ENCODE measurements around the gene ING1. TPM values are rescaled to one million over a fixed set of nuclear protein-coding genes. Genes with fewer than 3 reads are reported as not detected.

ING1 gene
- total RNA-seq, 1 donor from 2014 or later = 9.7 TPM

DNA sequence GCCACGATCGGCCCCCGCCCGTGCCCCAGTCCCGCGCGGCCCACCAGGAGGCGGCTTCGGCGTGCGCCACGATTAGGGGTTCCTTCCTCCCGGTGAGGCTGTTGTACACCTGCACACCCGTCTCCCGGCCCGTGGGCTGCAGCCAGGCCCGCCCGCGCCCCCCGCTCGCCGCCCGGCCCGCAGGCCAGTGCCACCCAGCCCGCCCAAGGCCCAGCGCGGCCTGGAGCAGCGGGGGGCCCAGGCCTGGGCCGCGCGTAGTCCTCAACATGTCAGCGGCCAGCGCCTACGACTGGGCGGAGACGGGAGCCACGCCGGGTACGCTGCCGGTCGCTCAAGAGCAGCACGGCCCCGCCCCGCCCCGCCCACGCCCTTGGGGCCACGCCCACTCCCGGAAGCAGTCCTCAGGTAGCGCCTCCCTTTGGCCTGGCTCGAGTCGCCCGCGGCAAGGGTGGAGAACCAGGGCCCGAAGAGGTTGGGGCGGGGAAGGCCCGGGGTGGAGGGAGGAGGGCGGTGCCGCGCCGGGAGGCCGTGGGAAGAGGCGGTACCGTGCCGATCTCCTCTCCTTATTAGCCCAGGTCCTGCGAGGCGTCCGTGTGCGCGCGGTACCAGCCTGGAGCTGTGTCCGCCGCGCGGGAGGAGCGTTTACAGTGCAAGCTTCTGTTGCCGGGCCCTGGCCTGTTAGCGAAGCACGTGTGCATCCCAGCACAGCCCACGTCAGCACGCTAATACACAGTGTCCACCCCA is 7.5 kb upstream of the ING1 start, which contains the start of gene CARS2:
Gene CARS2, minus strand, starts transcription at position 291 of the 744 bp plus-strand sequence. Its CDS starts 23 bp downstream, at position 268.
- H3K27me3 ChIP-seq (ENCODE audit: low read depth) = no peaks in the 10 kb centered on the region
- intact Hi-C loops (cut with DNase I) = no loop called here
- peak; percentile 9 for TF ChIP-seq CTCF (IDR thresholded peaks at IDR 0.05)
- DNase-seq = peak; percentile 98
- peaks cover 26% of the 10 kb centered on the region for H3K36me3 ChIP-seq
- peak within 1 kb of the TSS; percentile 81 for H3K4me3 ChIP-seq
- peak within 1 kb of the TSS; percentile 89 for H3K27ac ChIP-seq
- peak; percentile 99 for ATAC-seq
- H3K4me1 ChIP-seq = peaks cover 41% of the 10 kb centered on the region
- H3K9me3 ChIP-seq = no peaks in the 10 kb centered on the region

GRCh38 chr13:110706570-110707372 is 6.7 kb upstream of the ING1 start:
- H3K9me3 ChIP-seq = no peaks in the 10 kb centered on the region
- no peaks in the 10 kb centered on the region for H3K27me3 ChIP-seq (ENCODE audit: low read depth)
- ATAC-seq (no peak), DNase-seq (no peak)
- peaks cover 49% of the 10 kb centered on the region for H3K4me1 ChIP-seq
- H3K4me3 ChIP-seq = peak overlapping the region; percentile 81
- H3K27ac ChIP-seq = peak overlapping the region; percentile 89
- H3K36me3 ChIP-seq = peaks cover 20% of the 10 kb centered on the region
- intact Hi-C loops (cut with DNase I) = no loop called here
- no peak for TF ChIP-seq CTCF (IDR thresholded peaks at IDR 0.05)

DNA sequence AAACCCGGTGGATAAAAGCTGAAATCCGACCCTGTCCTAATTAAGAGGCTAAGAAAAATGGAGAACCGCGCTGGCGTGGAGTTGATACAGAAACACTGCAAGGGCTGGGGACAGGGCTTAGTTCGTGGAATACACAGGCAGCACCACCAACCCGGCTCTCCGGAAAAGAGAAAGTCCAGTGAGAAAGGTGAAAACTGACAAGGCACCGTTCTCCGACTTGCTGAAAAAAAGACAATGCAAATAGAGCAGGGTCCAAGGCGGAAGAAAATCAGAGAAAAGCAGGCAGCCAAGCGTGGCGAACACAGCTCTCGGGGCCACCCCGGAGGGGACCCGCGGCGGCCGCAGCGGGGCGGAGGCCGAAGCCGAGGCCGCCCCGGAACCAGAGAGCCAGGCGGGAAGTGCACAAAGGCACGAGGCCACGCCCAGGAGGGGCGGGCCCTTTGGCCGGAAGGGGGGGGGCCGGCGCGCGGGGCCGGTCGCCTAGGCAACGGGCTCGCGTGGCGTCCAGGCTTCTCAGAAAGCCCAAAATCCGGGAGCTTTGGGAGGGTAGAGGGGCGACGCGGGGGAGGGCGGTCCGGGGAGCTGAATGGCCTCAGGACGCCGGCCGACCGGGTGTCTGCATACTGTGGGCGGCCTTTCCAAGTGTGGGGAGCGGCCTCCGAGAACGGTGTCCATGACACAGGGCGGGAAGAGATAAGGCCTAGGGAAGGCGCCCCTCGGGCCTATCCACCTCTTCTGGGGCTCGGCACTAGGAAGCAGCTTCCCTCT is 1.2 kb upstream of the ING1 start:
- Histone ChIP-seq H3K9me3 (no peaks in the 10 kb centered on the region), H3K27me3 (ENCODE audit: low read depth) (no peaks in the 10 kb centered on the region), H3K36me3 (no peaks in the 10 kb centered on the region), H3K27ac (peak overlapping the region; percentile 99), H3K4me3 (peak overlapping the region; percentile 81), H3K4me1 (peaks cover 21% of the 10 kb centered on the region)
- ATAC-seq (peak; percentile 76 to 82), DNase-seq (peak; percentile 91)
- no peak for TF ChIP-seq CTCF (IDR thresholded peaks at IDR 0.05)
- intact Hi-C loops (cut with DNase I) = no loop called here

DNA sequence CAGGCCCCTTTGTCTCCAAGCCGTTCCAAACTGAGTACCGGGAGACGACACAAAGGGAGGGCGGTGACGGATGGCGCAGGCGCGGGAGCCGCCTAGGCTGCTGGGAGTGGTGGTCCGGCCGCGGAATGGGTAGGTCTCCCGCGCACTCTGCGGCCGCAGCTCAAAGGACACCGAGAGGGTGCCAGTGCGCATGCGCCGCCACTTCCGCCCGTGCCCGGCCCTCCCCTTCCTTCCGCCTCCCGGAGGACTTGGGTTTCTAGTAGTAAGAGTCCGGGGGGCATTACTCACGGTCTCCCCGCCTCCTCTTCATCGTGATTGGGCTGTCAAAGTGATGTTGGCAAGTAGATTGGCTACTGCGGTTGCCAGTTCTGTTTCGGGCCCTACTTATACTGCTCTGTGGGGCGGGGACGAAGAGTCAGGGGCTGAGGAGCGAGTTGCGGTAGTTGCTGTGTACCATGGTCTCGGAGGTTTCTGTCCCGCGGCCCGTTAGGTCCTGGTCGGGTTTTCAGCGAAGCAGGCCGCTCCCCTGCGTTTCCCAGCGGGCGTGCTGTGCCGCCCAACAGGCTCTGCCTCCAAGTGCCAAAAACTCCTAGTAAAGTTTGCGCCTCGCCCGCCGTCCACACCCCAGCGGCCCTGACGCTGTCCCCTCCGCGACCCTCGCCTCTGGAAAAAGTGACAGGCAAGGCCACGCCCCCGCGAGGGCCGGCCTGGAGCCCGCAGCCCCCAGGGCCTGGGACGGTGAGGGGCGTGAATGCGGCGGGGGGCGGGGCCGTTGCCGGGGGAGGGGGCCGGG is 455 bp upstream of the ING1 start:
- H3K4me1 ChIP-seq = peaks cover 29% of the 10 kb centered on the region
- TF ChIP-seq CTCF (IDR thresholded peaks at IDR 0.05) = no peak
- peak; percentile 81 to 88 for ATAC-seq
- no peaks in the 10 kb centered on the region for H3K36me3 ChIP-seq
- peak; percentile 99 for DNase-seq
- peak overlapping the region; percentile 81 for H3K4me3 ChIP-seq
- no peaks in the 10 kb centered on the region for H3K9me3 ChIP-seq
- peak overlapping the region; percentile 99 for H3K27ac ChIP-seq
- intact Hi-C loops (cut with DNase I) = no loop called here
- H3K27me3 ChIP-seq (ENCODE audit: low read depth) = no peaks in the 10 kb centered on the region

All from lower lobe of right lung (tissue), 2 donors.